H1 (cell line): Measurements from ENCODE around the gene FAM120C. TPM values are rescaled to one million over a fixed set of nuclear protein-coding genes. Genes with fewer than 3 reads are reported as not detected.

Experiments
- CTCF ChIA-PET: fragments of 300-600 bp; sonication (Branson Sonifier 250); formaldehyde crosslinking; loops from one replicate; lab custom pipeline; 2021; ENCODE audit not compliant: partially characterized antibody; lab: Charles Lee
- POLR2A ChIA-PET: fragments of 300-600 bp; sonication (Branson Sonifier 250); formaldehyde crosslinking; loops from one replicate; lab custom pipeline; 2021; ENCODE audit warnings: inconsistent platforms; ENCODE audit not compliant: partially characterized antibody; lab: Charles Lee
- DNase-seq, 2 experiments: peaks; one replicate each; pipeline versions ENCODE4 v3.0.0 to v3.0.0-alpha.2; 2010 to 2022; ENCODE audit warnings: low spot score in 2 of 2, low read depth in 1 of 2, mixed read lengths in 1 of 2
- FAIRE-seq: peaks from 2 replicates; lab custom pipeline; 2011; peaks lifted over from hg19 to GRCh38; lab: Jason Lieb, UNC
- H2AFZ ChIP-seq: 2 replicates; pipeline ENCODE4 v1.8.1; 2012; ENCODE audit warnings: low read length, inconsistent platforms
- H2AK5ac ChIP-seq: 2 replicates; pipeline ENCODE4 v1.6.1; 2013; ENCODE audit warnings: low read depth, low read length
- H2BK120ac ChIP-seq: replicated peaks from 2 replicates; pipeline ENCODE3; 2013; ENCODE audit warnings: low read depth, low read length, inconsistent platforms
- H2BK12ac ChIP-seq: 2 replicates; pipeline ENCODE4 v1.6.1; 2013; ENCODE audit warnings: low read depth, low read length
- H2BK15ac ChIP-seq: 2 replicates; pipeline ENCODE4 v1.6.1; 2013; ENCODE audit warnings: low read length
- H2BK20ac ChIP-seq: 2 replicates; pipeline ENCODE4 v1.6.1; 2013; ENCODE audit warnings: low read length
- H2BK5ac ChIP-seq: 2 replicates; pipeline ENCODE4 v1.6.1; 2013; ENCODE audit warnings: low read depth, low read length
- H3K14ac ChIP-seq: 2 replicates; pipeline ENCODE4 v1.6.1; 2013; ENCODE audit warnings: inconsistent platforms; ENCODE audit not compliant: insufficient read length
- H3K18ac ChIP-seq: 2 replicates; pipeline ENCODE4 v1.6.1; 2013; ENCODE audit warnings: low read length; ENCODE audit errors: extremely low read depth
- H3K23ac ChIP-seq: 2 replicates; pipeline ENCODE4 v1.6.1; 2013; ENCODE audit warnings: inconsistent platforms; ENCODE audit not compliant: insufficient read length
- H3K23me2 ChIP-seq: 2 replicates; pipeline ENCODE4 v1.6.1; 2013; ENCODE audit warnings: low read depth, low read length
- H3K27ac ChIP-seq: 2 replicates; pipeline ENCODE4 v1.6.1; 2011; ENCODE audit warnings: low read depth, low read length, inconsistent platforms
- H3K27me3 ChIP-seq, 4 experiments: replicated peaks in 1 of 4; 1 replicate in 1 of 4; 2 replicates in 3 of 4; pipeline versions ENCODE4 v1.6.1 to v1.8.1; 2011 to 2013; ENCODE audit warnings: low read length in 3 of 4, mild to moderate bottlenecking in 3 of 4, inconsistent platforms in 2 of 4, mixed read lengths in 2 of 4, moderate library complexity in 1 of 4; ENCODE audit not compliant: control insufficient read depth in 3 of 4, insufficient read depth in 3 of 4; ENCODE audit errors: extremely low read depth in 1 of 4
- H3K36me3 ChIP-seq, 4 experiments: 2 replicates each; pipeline versions ENCODE4 v1.6.1 to v1.8.1; 2011 to 2013; ENCODE audit warnings: mild to moderate bottlenecking in 4 of 4, low read length in 3 of 4, moderate library complexity in 2 of 4, control low read depth in 1 of 4, inconsistent platforms in 1 of 4; ENCODE audit not compliant: insufficient read depth in 4 of 4, control insufficient read depth in 2 of 4
- H3K4ac ChIP-seq: replicated peaks from 2 replicates; pipeline ENCODE3; 2013; ENCODE audit warnings: low read length, low read depth, mixed read lengths, inconsistent platforms; ENCODE audit not compliant: insufficient read length
- H3K4me1 ChIP-seq, 4 experiments: replicated peaks in 1 of 4; 1 replicate in 1 of 4; 2 replicates in 3 of 4; pipeline versions ENCODE4 v1.6.1 to v1.8.1; 2011 to 2013; ENCODE audit warnings: low read length in 3 of 4, inconsistent platforms in 2 of 4, mixed read lengths in 1 of 4; ENCODE audit not compliant: insufficient read depth in 4 of 4, control insufficient read depth in 3 of 4
- H3K4me2 ChIP-seq, 2 experiments: 2 replicates each; pipeline versions ENCODE4 v1.6.1 to v1.8.1; 2011 to 2013; ENCODE audit warnings: low read depth in 2 of 2, low read length in 2 of 2, control low read depth in 1 of 2, inconsistent platforms in 1 of 2, mild to moderate bottlenecking in 1 of 2; ENCODE audit not compliant: insufficient read depth in 1 of 2
- H3K4me3 ChIP-seq, 4 experiments: fragments of 200-600, 300-600 bp in 1 of 4; sonication (generic), shearing (Covaris generic), sonication (Bioruptor Twin) in 1 of 4; 2 replicates each; pipeline versions ENCODE4 v1.5.1 to v1.8.1; 2011 to 2016; ENCODE audit warnings: low read length in 4 of 4, low read depth in 3 of 4, control low read depth in 2 of 4, inconsistent platforms in 2 of 4, mild to moderate bottlenecking in 2 of 4, mixed read lengths in 1 of 4, moderate library complexity in 1 of 4; ENCODE audit not compliant: insufficient read depth in 2 of 4; ENCODE audit errors: extremely low read depth in 1 of 4
- H3K56ac ChIP-seq: replicated peaks from 2 replicates; pipeline ENCODE3; 2013; ENCODE audit warnings: low read depth, mild to moderate bottlenecking, mixed read lengths, low read length, inconsistent platforms; ENCODE audit not compliant: insufficient read length
- H3K79me1 ChIP-seq: 2 replicates; pipeline ENCODE4 v1.6.1; 2013; ENCODE audit warnings: low read depth, low read length, control low read depth
- H3K79me2 ChIP-seq, 2 experiments: 2 replicates each; pipeline versions ENCODE4 v1.6.1 to v1.8.1; 2012 to 2013; ENCODE audit warnings: low read length in 2 of 2, mild to moderate bottlenecking in 2 of 2, inconsistent platforms in 1 of 2; ENCODE audit not compliant: insufficient read depth in 2 of 2, control insufficient read depth in 1 of 2
- H3K9ac ChIP-seq, 4 experiments: replicated peaks in 1 of 4; 1 replicate in 1 of 4; 2 replicates in 3 of 4; pipeline versions ENCODE4 v1.6.1 to v1.8.1; 2011 to 2013; ENCODE audit warnings: low read depth in 3 of 4, low read length in 3 of 4, control low read depth in 2 of 4, mild to moderate bottlenecking in 2 of 4, moderate library complexity in 2 of 4, inconsistent platforms in 1 of 4; ENCODE audit errors: extremely low read depth in 1 of 4
- H3K9me3 ChIP-seq, 2 experiments: 2 replicates each; pipeline versions ENCODE4 v1.6.1 to v1.8.1; 2012 to 2013; ENCODE audit warnings: mild to moderate bottlenecking in 2 of 2, moderate library complexity in 2 of 2, control low read depth in 1 of 2, inconsistent platforms in 1 of 2, low read depth in 1 of 2, low read length in 1 of 2, mixed read lengths in 1 of 2; ENCODE audit not compliant: insufficient read depth in 2 of 2
- H4K20me1 ChIP-seq, 2 experiments: replicated peaks in 1 of 2; 2 replicates each; pipeline versions ENCODE3 to v1.8.1; 2011 to 2013; ENCODE audit warnings: inconsistent platforms in 2 of 2, low read length in 2 of 2, mild to moderate bottlenecking in 1 of 2; ENCODE audit not compliant: insufficient read depth in 2 of 2, control insufficient read depth in 1 of 2
- H4K5ac ChIP-seq: 2 replicates; pipeline ENCODE4 v1.6.1; 2013; ENCODE audit warnings: low read length, low read depth, mixed read lengths, inconsistent platforms; ENCODE audit not compliant: insufficient read length
- H4K8ac ChIP-seq: 2 replicates; pipeline ENCODE4 v1.8.0; 2013; ENCODE audit warnings: mild to moderate bottlenecking, moderate library complexity, low read length, inconsistent platforms; ENCODE audit not compliant: insufficient read depth; ENCODE audit errors: extremely low read depth
- H4K91ac ChIP-seq: replicated peaks from 2 replicates; pipeline ENCODE3; 2013; ENCODE audit warnings: low read length, mixed read lengths, inconsistent platforms; ENCODE audit not compliant: insufficient read length
- ASH2L ChIP-seq: fragments of 200-600, 300-600 bp; sonication (generic); IDR thresholded peaks from one replicate; pipeline ENCODE4 v1.7.1; 2017; ENCODE audit warnings: low read length
- BRCA1 ChIP-seq: IDR thresholded peaks from 2 replicates; pipeline ENCODE4 v1.6.1; 2012; ENCODE audit warnings: low read depth, low read length, improper control_type of control experiment
- EGR1 ChIP-seq: IDR thresholded peaks from 2 replicates; pipeline ENCODE4 v1.6.1; 2011; ENCODE audit warnings: low read depth, low read length, borderline replicate concordance
- WGBS, 2 experiments: shearing (Covaris generic) in 1 of 2; methylation state at CpG; one replicate each; pipeline versions ENCODE4 v1.1.6 to v1.1.7; 2013 to 2015; ENCODE audit warnings: low lambda C conversion rate in 2 of 2, mixed read lengths in 2 of 2, inconsistent platforms in 1 of 2, low coverage in 1 of 2, missing lambda C conversion rate in 1 of 2; ENCODE audit not compliant: insufficient replicate concordance in 2 of 2, insufficient coverage in 1 of 2, insufficient read length in 1 of 2; ENCODE audit errors: extremely low coverage in 1 of 2, missing lambda C conversion rate in 1 of 2; 5-methylcytosine and 5-hydroxymethylcytosine counted together
- polyA plus RNA-seq, 7 experiments: library from polyadenylated mRNA; depleted of rRNA in 3 of 7; stranded (reverse) in 5 of 7; unstranded in 2 of 7; fragments of >200 nt in 5 of 7; fragments of 200-250 nt in 2 of 7; gene quantifications; 1 replicate in 5 of 7; 2 replicates in 1 of 7; 4 replicates in 1 of 7; pipeline versions ENCODE4 v1.2.1 to v1.2.3, GENCODE V29; 2011 to 2013; ENCODE audit warnings: missing spikeins in 2 of 7, mixed read lengths in 2 of 7
- total RNA-seq: library from RNA; stranded (reverse); fragmentation: NEBNext Ultra II Directional; extraction: Animal tissue kit (Norgen Biotek cat#: 25700); gene quantifications from 2 replicates; pipeline ENCODE4 v1.2.1, GENCODE V29; 2021

Gene FAM120C
- total and polyA plus RNA-seq, 2 of the 8 experiments (the other 6 are each of a cell fraction or from before 2014, with no cell fraction given) = 4.4 to 8.1 TPM

DNA sequence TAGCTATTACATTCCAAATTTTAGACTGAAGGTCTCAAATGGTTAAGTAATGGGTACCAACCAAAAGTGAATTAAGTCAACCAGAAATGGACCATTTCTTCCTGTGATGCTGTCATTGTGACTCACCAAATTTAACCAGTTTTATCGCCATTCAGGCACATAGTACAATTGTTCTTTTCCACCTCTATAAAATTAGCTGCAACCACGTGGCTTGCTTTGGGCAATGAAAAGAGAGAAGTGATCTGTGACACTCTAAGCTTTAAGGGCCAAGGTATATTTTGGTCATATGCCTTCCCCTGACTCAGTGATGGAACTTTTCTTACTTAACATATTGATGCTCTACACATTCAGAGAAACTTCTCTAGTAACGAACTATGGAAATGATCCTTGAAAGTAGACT, 118.5 kb downstream of the FAM120C start:
- FAIRE-seq (no peak), DNase-seq (no peak)
- Histone ChIP-seq H3K9ac (no peak overlapping the region), H3K14ac (no peak overlapping the region), H3K56ac (no peak overlapping the region), H3K9me3 (no peaks in the 10 kb centered on the region), H4K91ac (no peak overlapping the region), H2BK5ac (no peak overlapping the region), H3K4ac (no peak overlapping the region), H2BK120ac (no peak overlapping the region), H4K8ac (no peak overlapping the region), H3K27me3 (no peaks in the 10 kb centered on the region), H4K5ac (no peak overlapping the region), H2BK20ac (no peak overlapping the region), H3K36me3 (no peaks in the 10 kb centered on the region), H3K4me2 (no peak overlapping the region), H3K23me2 (no peaks in the 10 kb centered on the region), H3K18ac (no peak overlapping the region), H2AFZ (no peak overlapping the region), H3K79me2 (no peaks in the 10 kb centered on the region), H2BK12ac (no peak overlapping the region), H3K23ac (no peak overlapping the region), H3K27ac (no peak overlapping the region), H4K20me1 (no peaks in the 10 kb centered on the region), H3K79me1 (no peaks in the 10 kb centered on the region), H2AK5ac (no peak overlapping the region), H3K4me3 (no peak overlapping the region), H3K4me1 (no peaks in the 10 kb centered on the region), H2BK15ac (no peak overlapping the region)
- WGBS, 2 experiments = 93% methylated on average over 3 of the region's 3 CpGs; no CpG with 5 or more reads in 1 of the 2 experiments
- ChIA-PET CTCF (interaction anchor here (1.3 kb wide), 1 partner anchor 32 kb away, joined by 3 read pairs; no protein-coding TSS in a partner anchor), POLR2A (no interaction called here)
- TF ChIP-seq ASH2L (no peak), BRCA1 (no peak), EGR1 (no peak)
